ENCODE measurements around the gene OR51T1.
"Not testable (repeated sequence)": the region's sequence is repeated elsewhere in the genome, so short reads cannot be mapped to it uniquely, and the experiment has no call there.

OR51T1 gene, protein sequence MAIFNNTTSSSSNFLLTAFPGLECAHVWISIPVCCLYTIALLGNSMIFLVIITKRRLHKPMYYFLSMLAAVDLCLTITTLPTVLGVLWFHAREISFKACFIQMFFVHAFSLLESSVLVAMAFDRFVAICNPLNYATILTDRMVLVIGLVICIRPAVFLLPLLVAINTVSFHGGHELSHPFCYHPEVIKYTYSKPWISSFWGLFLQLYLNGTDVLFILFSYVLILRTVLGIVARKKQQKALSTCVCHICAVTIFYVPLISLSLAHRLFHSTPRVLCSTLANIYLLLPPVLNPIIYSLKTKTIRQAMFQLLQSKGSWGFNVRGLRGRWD

DNA sequence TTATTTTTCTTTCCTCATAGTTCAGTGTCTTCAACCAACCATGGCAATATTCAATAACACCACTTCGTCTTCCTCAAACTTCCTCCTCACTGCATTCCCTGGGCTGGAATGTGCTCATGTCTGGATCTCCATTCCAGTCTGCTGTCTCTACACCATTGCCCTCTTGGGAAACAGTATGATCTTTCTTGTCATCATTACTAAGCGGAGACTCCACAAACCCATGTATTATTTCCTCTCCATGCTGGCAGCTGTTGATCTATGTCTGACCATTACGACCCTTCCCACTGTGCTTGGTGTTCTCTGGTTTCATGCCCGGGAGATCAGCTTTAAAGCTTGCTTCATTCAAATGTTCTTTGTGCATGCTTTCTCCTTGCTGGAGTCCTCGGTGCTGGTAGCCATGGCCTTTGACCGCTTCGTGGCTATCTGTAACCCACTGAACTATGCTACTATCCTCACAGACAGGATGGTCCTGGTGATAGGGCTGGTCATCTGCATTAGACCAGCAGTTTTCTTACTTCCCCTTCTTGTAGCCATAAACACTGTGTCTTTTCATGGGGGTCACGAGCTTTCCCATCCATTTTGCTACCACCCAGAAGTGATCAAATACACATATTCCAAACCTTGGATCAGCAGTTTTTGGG is at the start of gene OR51T1:
TSS of gene OR51T1 (plus strand) at position 41 of the 641 bp plus-strand sequence. CDS start at position 41, 0 bp downstream.
- DNase-seq: no peak

DNA sequence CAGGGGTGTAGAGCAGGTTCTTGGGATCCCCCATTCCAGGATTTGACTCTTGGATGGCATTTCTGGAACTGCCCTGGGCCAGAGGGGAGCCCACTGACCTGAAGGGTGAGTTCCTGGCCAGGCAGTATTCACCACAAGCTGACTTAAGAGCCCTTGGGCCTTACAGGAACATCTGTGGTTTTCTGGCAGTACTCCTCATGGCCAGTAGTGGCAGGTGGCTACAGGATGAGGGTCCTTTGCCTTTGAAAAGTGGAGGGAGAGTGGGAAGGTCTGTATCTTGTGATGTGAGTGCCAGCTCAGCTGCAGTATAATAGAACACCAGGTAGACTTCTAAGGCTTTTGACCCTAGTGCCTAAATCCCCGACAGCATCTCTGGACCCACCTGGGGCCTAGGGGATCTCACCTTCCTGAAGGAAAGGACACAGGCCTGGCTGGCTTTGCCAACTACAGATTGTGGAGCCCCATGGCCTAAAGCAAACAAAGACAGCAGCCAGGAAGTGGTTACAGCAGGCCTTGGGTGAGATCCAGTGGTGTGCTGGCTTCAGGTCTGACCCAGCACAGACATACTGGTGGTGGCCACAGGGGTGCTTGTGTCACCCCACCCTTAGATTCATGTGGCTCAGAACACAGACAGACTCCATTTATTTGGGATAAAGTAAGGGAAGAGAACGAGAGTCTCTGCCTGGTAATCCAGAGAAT is 41.7 kb upstream of the OR51T1 start:
- no peak for DNase-seq

DNA sequence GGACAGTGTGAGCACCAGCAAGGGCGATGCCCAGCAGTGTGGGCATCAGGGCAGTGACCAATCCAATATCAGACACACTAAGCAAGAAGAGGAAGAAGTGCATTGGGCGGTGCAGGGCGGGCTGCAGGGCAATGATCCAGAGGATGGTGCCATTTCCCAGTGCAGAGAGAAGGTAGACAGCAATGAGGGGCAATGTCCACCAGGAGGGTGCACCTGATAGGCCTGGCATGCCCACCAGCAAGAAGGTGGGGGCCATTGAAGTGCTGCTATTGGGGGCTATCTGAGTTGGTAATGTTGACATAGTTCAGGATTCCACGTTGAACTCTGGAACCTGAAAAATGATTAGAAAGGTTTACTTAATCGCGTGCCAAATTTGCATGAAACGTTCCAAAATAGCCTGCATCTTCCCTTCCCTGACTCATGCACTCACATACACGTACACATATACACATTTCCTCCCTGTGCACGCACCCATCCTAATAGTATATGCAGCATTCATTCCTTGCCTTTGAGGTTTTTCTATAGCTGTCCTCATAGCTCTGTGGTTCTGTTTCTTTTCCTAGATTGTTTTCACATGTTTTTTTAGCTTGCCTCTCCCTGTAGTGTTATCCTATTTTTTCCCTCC is 32.7 kb upstream of the OR51T1 start, which contains the start of gene OR51S1:
TSS of gene OR51S1 (minus strand) at position 301 of the 625 bp plus-strand sequence. CDS start at position 301, 0 bp downstream.
- no peak for DNase-seq

DNA sequence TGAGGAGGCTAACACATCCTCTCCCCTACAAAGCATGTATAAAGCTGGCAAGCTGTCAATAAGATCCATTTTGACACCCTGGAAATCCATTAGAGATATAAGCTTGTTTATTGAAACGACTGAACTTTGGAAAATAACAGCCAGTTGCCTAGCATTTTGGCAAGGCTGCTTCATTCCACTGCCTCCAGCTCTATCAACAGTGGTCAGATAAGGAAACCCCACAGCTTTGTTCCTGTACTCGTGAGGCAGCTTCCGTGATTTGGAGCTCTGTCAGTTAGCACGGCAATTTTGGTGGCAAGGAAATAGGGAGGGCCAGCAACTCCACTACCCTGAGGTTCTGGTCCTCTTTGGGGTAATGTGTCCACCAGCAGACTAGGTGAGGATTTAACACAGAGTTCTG is 30.7 kb upstream of the OR51T1 start:
- no peak for DNase-seq

DNA sequence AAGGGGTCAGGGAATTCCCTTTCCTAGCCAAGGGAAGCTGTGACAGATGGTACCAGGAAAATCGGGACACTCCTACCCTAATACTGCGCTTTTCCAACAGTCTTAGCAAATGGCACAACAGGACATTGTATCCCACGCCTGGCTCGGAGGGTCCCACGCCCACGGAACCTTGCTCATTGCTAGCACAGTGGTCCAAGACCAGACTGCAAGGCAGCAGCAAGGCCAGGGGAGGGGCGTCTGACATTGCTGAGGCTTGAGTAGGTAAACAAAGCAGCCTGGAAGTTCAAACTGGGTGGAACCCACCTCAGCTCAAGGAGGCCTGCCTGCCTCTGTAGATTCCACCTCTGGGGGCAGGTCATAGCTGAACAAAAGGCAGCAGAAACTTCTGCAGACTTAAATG is 27.4 kb upstream of the OR51T1 start:
- DNase-seq: not testable (repeated sequence)

DNA sequence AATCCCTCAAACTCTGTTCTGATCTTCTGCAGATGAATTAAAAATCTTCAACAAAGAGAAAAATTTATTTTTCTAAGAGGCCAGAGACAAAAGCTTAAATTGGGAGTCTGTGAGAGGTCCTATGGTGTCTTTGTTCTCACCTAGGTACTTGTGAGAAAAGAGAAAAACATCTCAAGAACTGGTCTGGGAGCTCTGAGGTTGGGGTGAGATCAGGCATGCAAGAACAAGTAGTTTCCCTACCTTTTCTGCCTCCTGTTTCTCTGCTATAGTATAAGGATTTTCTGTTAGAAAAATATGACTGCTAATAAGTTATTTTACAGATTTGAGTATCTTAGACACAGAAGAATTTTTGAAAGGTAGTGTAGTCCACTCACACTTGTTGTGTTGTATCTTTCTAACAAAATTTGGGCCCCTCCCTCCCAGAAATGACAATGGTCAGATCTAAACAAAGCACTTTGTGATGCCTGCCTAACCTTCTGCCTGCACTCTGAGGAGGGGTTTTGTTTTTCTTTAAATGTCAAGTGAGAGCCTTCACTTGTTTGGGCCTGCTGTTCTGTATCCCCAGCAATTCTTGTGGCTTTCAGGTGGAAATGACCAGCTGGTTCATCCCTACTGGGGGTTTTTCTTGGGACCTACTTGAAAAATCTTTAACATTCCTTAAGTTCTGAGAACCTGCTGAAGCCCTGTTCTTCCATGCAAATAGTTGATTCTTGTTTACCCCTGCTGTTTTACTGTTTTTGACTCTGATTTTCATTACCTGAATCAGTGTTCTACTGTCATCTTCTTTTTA is 19.1 kb upstream of the OR51T1 start:
- no peak for DNase-seq

DNA sequence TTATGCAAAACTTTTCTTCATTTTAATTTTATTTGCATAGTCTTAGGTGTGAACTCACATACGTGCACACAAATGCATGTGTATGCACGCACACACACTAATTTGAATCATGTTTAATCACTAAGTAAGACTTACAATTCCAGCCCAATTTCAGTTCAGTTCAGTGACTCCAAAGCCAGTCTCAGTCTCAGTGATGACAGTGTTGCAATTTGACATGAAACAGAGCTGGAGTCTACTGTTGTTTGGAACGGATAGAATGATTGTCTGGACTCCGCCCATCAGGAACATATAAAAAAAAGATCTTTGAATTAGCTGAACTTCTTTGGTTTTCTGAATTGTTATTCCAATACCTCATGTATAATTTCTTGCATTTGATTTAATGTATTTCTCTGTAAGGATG is 17.8 kb upstream of the OR51T1 start:
- DNase-seq: no peak

DNA sequence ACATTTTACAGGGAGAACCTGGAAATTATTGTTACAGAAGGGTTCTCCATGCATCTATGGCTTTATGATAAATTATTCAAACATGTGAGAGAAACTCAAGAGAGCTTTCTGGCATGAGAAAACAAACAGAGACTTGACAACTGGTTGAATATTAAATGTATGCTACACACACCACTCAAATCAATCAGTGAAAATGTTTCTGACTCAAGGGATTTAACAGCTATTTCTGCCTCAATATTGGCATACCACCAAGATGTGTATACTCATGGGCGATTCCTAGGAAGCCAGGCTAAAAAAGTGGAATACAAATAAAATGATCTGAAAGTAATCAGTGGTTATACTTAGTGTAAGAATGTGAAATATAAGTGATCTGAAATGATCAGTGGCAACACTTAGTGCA is 15.8 kb upstream of the OR51T1 start:
- DNase-seq: no peak

DNA sequence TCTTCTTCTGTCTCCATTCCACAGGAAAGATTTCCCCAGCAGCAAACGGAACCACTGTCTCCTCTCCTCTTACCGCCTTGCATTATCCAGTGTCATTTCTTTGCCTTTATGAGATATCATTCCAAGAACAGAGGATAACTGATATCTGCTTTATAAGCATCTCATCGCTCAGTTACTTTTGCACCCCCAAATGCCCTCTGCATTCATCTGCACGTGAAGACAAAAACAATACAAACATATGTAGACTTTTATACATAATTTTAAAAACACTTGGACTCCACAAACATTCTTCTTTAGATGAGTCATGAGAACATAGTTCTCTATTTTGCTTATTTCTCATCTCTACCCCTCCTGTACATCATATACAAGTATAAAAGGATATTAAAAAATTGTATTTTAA is 512 bp upstream of the OR51T1 start:
- DNase-seq: no peak

DNA sequence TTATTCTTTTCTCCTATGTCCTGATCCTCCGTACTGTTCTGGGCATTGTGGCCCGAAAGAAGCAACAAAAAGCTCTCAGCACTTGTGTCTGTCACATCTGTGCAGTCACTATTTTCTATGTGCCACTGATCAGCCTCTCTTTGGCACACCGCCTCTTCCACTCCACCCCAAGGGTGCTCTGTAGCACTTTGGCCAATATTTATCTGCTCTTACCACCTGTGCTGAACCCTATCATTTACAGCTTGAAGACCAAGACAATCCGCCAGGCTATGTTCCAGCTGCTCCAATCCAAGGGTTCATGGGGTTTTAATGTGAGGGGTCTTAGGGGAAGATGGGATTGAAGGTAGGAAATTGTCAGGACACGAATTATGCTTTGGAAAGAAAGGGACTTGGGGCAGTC is 843 bp downstream of the OR51T1 start:
- no peak for DNase-seq

DNA sequence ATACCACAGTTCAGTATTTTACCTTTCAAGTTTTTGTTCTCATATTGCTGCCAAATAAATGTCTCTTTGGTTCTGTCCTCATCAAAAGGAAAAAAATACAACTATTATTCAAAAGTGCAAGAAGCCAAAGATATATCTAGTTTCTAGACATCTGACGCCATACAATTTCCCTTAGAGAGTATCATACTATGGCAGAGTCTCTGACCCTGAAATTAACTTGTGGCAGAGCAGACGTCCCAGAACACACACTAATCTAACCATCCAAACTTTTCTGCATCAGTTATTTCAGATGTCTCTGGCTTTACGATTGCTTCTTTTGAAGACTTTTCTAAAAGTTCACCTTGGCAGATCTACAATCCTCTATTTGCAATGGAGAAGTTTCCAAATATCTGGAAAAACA is 2.7 kb downstream of the OR51T1 start:
- DNase-seq: no peak

DNA sequence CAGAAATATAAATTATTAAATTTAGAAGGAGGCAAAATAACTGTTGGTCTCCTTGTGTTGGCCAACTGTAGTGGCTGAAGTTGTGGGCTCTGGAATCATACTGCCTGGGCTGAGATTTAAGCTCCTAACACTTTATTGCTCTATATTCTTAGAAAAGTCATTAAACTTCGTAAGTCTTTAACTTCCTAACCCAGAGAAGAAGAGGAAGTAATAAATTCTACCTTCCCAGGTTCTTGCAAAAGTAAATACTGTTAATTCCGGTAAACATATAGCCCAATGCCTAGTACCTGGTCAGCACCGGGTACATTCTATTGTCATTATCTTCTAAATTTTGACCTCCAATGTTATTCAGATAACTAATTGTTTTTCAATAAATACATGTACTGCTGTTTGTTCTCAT is 4.5 kb downstream of the OR51T1 start:
- DNase-seq: no peak

DNA sequence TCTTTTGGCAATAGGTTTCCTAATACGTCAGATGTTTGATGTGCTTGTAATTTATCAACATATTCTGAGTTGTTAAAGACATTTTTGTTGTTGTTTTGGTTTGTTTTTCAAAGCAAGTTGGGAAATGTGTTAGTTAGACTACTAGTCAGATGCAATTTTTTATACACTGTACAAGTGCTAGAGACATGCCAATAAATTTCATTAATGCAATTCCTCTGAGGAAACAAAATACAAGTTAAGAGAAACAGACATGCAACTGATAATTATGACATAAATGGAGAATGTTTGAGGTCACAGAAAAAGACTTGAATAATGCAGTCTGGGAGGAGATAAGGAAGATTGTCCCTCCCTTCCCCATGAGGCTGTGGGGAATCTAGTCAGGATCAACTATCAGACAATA is 5.9 kb downstream of the OR51T1 start:
- no peak for DNase-seq

DNA sequence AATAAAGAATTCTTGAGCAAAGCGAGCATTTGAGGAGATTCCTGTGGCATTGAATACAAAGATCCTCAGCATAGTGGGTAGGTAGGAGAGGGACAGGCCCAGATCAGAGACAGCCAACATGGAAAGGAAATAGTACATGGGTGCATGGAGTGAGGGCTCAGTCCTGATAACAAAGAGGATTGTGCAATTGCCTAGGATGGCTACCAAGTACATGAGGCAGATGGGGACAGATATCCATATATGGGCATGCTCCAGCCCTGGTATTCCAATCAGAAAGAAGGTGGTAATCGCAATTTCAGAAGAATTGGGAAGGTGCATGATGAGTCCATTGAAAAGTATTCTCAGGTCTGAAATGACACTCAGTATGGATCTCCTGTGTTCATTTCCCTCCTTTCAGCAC is 8.6 kb downstream of the OR51T1 start:
- DNase-seq: no peak

DNA sequence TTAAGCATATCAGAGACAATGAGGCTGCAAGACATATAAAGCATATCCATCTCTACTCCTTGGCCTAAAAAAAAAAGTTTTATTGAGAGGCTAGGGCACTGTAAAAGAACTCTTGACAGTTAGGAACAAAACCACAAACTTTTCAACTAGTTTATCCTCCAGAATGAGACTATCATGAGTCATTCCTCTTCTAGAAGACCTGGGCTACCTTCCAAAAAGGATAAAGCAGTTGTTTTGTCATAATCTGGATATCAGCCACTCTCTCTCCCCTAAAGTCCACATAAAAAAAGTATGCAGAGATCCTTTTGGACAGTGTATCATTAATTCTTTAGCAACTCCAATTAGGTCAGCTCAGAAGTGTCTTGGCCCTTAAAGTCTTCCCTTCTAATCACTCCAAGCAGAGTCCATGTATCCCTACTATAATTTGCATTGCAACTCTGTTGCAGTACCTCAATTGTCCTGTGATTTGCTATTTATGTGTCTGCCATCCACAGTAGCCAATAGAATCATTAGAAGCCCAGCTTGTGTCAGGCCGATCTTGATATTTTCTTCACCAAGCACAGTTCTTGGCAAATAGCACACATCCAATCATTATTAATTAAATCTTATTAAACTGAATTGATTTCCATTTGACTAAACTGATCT is 10.4 kb downstream of the OR51T1 start:
- no peak for DNase-seq

DNA sequence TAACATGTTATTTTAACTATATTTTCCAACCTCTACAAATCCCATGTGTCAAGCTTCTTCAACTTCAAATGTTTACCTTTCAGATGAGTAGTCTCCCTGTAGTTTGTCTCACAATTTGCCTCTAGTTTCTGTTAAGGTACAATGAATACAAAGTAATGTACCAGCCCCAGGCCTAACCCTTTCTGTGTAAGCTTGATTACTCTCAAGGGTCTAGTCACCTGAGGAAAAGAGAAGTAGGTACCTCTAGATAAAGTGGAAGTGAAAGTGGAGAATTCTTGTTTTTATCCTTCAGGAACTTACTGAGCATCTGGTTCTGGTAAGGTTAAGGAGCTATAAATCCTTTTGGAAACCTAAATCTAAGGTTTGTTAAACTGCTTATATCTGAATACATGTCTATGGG is 21.8 kb downstream of the OR51T1 start, which contains the start of gene OR51A7:
TSS of gene OR51A7 (plus strand) at position 300 of the 400 bp plus-strand sequence. CDS start 3,587 bp downstream, outside the sequence.
- DNase-seq: no peak

DNA sequence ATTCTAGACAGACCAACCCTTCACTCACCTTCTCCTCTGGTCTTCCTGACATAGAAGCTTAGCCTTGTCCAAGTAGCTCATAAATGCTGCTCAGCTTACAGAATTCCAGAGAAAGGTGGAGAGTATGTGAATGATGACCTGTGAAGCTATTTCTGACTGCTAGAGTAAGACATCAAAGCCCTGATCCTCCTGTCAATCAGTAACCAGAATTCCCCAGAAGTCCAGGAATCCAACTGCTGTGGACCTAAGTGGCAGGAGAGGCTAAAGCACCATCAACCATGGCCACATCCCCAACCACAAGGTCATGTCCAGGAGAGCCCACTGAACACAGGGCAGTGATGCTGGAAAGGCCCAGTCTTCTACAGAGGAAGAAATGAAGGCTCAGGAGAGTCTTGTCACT is 34.9 kb downstream of the OR51T1 start:
- DNase-seq: no peak

DNA sequence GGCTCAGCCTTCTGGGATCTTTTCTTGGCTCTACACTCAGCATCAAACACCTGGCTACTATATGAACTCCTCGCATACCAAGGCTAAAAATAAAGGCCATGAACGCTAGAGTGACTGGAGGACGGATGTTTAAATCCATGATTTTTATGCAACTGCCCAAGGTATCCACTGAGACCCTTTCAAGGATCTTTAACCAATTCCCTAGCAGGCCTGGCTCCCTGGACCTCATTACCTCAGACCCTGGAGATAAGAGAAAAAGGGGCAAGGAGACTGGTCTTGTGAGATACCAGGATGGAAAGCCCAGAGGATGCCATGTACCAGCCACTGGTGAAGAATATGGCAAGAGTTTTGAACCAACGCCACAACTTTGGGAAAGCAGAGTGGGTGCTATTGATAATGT is 37.5 kb downstream of the OR51T1 start, which contains the start of gene OR51G2:
TSS of gene OR51G2 (minus strand) at position 101 of the 400 bp plus-strand sequence. CDS start 3,687 bp downstream, outside the sequence.
- no peak for DNase-seq

DNA sequence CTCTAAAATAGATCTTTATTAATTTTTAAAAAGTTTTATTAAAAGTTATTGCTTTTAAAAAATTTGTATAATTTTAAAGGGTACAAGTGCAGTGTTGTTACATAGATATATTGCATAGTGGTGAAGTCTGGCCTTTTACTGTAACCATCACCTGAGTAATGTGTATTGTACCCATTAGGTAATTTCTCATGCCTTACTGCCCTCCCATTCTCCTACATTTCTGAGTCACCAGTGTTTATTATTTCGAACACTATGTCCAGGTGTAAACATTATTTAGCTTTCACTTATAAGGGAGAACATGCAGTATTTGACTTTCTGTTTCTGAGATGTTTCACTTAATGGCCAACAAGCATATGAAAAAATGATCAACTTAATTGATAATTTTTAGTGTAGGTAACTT is 40.1 kb downstream of the OR51T1 start:
- no peak for DNase-seq

DNA sequence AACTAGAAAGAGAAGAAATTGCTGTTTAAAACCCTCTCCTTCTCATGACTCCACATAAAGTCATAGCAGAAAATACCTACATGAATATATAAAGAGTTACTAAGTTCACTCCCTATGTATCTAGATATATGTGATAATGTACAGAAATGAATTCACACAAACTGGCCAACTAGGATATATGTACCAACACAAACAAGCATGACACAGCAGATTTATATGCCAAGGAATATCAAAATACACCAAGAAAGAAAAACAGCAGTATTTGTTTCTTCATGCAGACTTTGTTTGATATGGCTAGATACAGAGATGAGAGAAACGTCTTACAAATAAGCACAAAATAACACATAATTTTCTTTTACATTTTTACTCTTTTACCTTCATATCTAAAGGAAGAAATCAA is 40.6 kb downstream of the OR51T1 start:
- no peak for DNase-seq

DNA sequence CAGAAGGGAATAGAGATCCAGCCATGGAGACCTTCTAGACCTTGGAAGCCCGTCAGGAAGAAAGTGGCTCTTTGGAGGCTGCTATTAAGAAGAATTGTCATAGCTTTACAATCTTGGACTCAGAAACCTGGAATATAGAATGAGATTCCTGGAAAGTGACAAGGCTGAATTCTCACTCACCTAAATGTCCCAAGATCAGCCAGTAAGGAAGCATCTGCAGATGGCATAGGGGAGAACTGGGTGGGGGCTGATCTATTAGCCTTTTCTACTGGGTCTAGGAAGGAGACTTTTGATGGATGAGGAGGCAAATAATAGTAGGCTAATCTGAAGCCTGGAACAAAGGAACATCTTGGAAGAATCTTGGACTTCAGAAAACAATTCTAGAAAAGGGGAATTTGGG is 42.5 kb downstream of the OR51T1 start, which contains the start of gene OR51G1:
TSS of gene OR51G1 (minus strand) at position 101 of the 400 bp plus-strand sequence. CDS start at position 101, 0 bp downstream.
- no peak for DNase-seq

DNA sequence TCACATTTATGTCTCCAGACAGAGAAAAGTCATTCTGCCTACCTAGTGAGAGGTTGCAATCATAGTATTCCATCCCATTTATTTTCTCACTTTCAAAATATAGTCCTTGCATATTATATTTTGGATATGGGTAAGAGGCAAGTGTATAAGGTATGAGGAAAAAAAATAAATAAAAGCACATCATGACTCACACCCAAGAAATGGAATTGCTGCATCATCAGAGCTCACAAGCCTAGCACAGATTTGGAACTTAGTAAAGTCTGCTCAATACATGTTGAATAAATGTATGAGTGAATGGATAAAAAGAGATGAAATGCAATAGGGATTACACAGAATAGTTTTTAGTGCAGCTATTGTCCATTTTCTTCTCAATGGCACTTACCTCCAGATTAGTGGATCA is 44.9 kb downstream of the OR51T1 start:
- no peak for DNase-seq

Data from NCI-H1105 (cell line).